ENCODE data around the gene PCNX2. TPM values are rescaled to one million over a fixed set of nuclear protein-coding genes. Genes with fewer than 3 reads are reported as not detected.

The PCNX2 gene
- total and polyA plus RNA-seq, 2 of the 8 experiments (the other 6 are each of a cell fraction or from before 2014, with no cell fraction given): 46.1 to 57.6 TPM

- TF ChIP-seq RAD21 (IDR thresholded peaks at IDR 0.05 in 1 of 2, conservative IDR thresholded peaks at IDR 0.05 in 1 of 2; ENCODE audit: low read depth in 2 of 2, low read length in 2 of 2) (no peak), BRCA1 (IDR thresholded peaks at IDR 0.05; ENCODE audit: low read depth, low read length) (no peak), SAP30 (IDR thresholded peaks at IDR 0.05; ENCODE audit: insufficient read depth, insufficient replicate concordance, low read length) (no peak), TCF12 (IDR thresholded peaks at IDR 0.05; ENCODE audit: low read depth, low read length) (no peak)
Observed at GRCh38 chr1:233290396-233291034, 5.0 kb downstream of the PCNX2 start (continued).
